Endometrium (tissue), 2 donors: ENCODE results near the gene ELP4.
"Not testable (repeated sequence)": the region's sequence is repeated elsewhere in the genome, so short reads cannot be mapped to it uniquely, and the experiment has no call there.

Experiments
- FAIRE-seq: peaks from 2 replicates; lab custom pipeline; 2012; peaks lifted over from hg19 to GRCh38; lab: Jason Lieb, UNC
- donor health status: control.
- donor health status: control.

The ELP4 gene

GRCh38 chr11:31509429-31510345 lies at the start of gene ELP4, which contains the start of gene IMMP1L:
TSS of gene ELP4 (plus strand) at chr11:31509767. CDS start at chr11:31509785, 18 bp downstream.
TSS of gene IMMP1L (minus strand) at chr11:31509622. CDS start at chr11:31463276, 46,346 bp downstream.
- FAIRE-seq, result peak; percentile 97

GRCh38 chr11:31464436-31464835 lies 45.1 kb upstream of the ELP4 start:
- no peak for FAIRE-seq

GRCh38 chr11:31474083-31474482 lies 35.5 kb upstream of the ELP4 start:
- FAIRE-seq, result no peak

GRCh38 chr11:31477528-31478222 lies 31.9 kb upstream of the ELP4 start:
- FAIRE-seq, result no peak

GRCh38 chr11:31478223-31478590 lies 31.4 kb upstream of the ELP4 start:
- FAIRE-seq, result no peak

- no peak for FAIRE-seq
Observed at GRCh38 chr11:31479066-31479465, 30.5 kb upstream of the ELP4 start.

GRCh38 chr11:31480930-31481329 lies 28.6 kb upstream of the ELP4 start:
- no peak for FAIRE-seq

- no peak for FAIRE-seq
Observed at GRCh38 chr11:31484497-31484896, 25.1 kb upstream of the ELP4 start.

- FAIRE-seq, result no peak
Observed at GRCh38 chr11:31487848-31488247, 21.7 kb upstream of the ELP4 start.

- FAIRE-seq, result no peak
Observed at GRCh38 chr11:31492320-31492913, 17.1 kb upstream of the ELP4 start.

- FAIRE-seq, result no peak
Observed at GRCh38 chr11:31493235-31493634, 16.3 kb upstream of the ELP4 start.

- FAIRE-seq, result not testable (repeated sequence)
Observed at GRCh38 chr11:31493762-31494161, 15.8 kb upstream of the ELP4 start.

- FAIRE-seq, result no peak
Observed at GRCh38 chr11:31499576-31500178, 9.9 kb upstream of the ELP4 start.

GRCh38 chr11:31500560-31500959 lies 9.0 kb upstream of the ELP4 start:
- FAIRE-seq, result no peak

- FAIRE-seq, result no peak
Observed at GRCh38 chr11:31509051-31509428, 527 bp upstream of the ELP4 start.

GRCh38 chr11:31512117-31512516 lies 2.5 kb downstream of the ELP4 start:
- FAIRE-seq, result no peak

- FAIRE-seq, result no peak
Observed at GRCh38 chr11:31521497-31522150, 12.1 kb downstream of the ELP4 start.

- no peak for FAIRE-seq
Observed at GRCh38 chr11:31529189-31529588, 19.6 kb downstream of the ELP4 start.

GRCh38 chr11:31529701-31530100 lies 20.1 kb downstream of the ELP4 start:
- no peak for FAIRE-seq

- FAIRE-seq, result no peak
Observed at GRCh38 chr11:31531293-31531692, 21.7 kb downstream of the ELP4 start.

GRCh38 chr11:31535479-31535878 lies 25.9 kb downstream of the ELP4 start:
- FAIRE-seq, result no peak

- FAIRE-seq, result peak; percentile 39
Observed at GRCh38 chr11:31542862-31543261, 33.3 kb downstream of the ELP4 start.
